Measurements from ENCODE around the gene GNL2.

GNL2 gene

DNA sequence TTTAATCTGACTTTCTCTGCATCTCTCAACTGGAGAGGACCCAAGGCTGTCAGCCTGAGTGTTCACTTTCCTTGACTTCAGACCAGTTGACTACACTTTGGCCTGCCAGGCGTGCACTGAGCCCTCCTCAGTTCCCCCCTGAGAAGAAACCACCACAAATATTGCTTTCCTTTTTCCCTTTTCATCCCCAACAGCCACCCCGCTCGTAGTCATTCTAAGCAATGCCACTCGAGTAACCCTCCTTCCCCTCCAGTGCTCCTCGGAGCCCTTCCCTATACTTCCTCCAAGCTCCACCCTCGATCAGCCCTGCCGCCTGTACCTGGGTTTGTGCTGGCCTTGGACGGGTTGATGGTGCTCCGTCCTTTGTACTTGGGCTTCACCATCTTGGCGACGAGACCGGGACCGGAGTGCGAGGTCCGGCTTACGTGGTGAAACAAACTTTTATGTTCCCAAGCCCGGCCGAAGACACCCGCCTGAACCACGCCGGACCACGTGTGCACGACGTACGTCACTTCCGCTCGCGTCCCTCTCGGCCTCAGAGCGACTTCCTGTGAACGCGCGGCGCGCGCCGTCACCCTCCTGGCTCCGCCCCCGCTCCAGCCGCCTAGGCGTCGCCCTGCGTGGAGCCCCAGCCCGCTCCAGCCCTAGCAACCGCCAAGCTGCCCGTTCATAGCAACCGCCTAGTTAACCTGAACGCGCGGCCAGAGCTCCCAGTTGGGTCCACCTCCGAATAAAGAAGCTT is at the start of gene GNL2:
TSS of gene GNL2 (minus strand) at position 498 of the 742 bp plus-strand sequence. CDS start at position 383, 115 bp downstream.
- DNase-seq (ENCODE audit: low read depth in 2 of 3, low spot score in 2 of 3) = peak; percentile 90 to 94 (median 90)

DNA sequence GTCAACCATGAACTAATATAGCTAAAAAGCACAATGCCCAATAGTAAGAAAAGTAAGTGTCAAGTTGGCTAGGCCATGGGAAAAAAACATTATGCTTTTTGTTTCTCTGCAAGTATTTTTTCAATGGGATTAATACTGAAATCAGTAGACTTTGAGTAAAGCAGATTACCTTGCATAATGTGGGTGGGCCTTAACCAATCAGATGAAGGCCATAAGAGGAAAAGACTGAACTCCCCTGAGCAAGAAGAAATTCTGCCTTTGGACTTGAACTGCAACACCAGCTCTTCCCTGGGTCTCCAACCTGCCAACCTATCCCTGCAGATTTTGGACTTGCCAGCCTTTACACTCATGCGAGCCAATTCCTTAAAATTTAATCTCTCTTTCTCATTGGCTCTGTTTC is 45.3 kb upstream of the GNL2 start:
- no peak for DNase-seq (ENCODE audit: low read depth in 2 of 3, low spot score in 2 of 3)

DNA sequence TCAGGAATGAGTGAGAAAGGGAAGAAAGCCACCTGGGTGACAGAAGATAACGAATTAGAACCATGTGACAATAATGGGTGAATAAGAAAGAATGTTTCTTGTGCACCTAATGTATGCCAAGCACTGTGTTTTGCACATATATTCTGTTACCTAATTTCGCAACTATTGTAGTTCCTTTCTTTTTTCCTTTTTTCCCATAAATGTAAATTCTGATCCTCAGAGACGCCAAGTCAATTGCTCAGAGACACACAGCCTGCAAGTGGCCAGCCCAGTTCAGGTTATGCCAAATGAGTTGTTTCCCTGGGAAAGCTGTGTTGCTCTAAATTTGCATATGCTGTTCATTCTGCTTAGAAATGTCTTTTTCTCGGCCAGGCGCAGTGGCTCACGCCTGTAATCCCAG is 40.7 kb upstream of the GNL2 start:
- no peak for DNase-seq (ENCODE audit: low read depth in 2 of 3, low spot score in 2 of 3)

DNA sequence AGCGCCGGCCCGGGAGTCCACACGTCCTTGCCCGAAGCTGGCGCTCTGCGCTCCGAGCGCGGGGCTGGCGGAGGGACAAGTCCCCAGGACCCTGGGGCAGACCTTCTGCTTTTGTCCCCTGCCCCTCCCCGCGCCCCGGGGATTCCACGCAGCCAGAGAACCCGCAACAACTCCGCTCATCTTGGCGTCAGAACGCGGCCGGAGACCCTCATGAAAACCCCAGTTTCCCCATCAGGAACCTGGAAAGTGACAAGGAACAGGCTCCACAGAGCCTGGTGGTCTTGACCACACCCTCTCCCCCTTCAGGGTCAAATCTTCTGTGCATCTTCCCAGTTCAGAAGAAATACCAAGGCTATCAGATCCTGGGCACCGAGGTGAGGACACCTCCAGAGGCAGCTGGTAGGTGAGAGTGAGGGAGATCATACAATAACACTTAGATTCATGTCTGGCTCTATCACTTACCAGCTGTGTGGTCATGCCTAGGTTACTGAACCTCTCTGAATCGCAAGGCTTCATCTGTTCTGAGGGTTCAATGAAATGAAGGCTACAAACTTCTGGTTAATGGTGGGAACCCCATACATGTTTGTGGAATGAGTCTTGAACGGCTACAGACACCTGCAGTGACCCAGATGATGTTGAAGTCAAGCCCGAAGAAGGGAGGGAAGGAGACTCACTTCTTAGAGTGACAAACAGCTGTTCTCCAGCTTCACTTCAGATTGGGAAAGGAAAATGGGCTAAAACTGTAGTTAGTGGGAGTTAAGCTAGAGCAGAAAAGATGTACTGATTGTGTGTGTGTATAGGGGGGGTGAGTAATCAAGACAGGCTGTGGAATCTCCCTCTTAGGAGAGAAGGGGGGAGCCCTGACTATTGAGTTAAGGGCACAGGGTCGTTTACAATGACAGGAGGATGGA is 39.5 kb upstream of the GNL2 start:
- no peak for DNase-seq (ENCODE audit: low read depth in 2 of 3, low spot score in 2 of 3)

DNA sequence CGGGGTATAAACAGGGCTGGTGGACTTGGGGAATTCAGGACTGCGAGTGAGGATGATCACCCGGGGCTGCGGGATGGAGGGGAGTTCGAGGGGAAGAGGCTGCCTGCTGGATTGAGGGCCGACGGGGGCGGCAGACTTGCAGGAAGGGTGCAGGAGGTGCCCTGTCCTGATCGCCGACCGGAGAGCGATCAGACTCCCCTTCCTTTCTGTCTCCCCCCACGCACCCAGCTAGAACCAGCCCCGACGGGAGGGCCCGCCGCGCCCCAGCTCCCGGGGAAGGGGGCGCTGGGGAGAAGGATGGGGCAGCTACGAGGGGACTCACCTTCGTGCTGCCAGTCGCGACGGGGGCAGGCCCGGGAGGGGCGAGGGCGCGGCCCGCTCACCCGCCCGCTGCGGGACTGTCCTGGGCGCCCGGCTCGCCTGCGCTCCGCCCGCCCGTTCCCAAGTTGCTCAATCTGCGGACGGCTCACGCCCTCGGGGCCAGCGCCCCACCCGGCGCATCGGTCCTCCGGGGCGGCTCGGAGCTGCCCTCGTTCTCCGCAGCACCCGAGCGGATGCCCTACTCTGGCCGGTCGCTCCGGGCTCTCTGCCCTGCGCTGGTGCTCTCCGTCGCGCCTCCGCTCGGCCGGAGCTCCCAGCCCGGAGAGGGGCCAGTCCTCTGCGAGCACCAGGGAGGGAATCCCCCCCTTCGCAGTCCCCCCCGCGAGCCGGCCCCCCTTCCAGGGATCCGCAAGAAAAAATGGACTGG is 38.7 kb upstream of the GNL2 start, which contains the start of gene RSPO1:
TSS of gene RSPO1 (minus strand) at position 649 of the 748 bp plus-strand sequence. CDS start 5,231 bp downstream, outside the sequence.
- DNase-seq (ENCODE audit: low read depth in 2 of 3, low spot score in 2 of 3) = no peak

DNA sequence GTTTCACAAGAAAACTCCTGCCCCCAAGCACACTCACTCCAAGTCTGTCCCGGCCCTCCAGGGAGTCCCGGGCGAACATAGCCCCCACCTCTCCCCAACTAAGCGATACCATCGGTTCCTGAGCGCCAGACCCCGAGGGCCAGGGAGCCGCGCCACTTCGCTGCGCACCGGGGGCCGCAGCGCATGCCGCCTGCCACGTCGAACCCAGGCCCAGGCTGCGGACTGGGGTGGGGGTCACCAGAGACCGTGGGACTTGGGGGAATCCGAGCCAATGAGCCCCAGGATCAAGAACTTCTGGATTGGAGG is 38.2 kb upstream of the GNL2 start:
- DNase-seq (ENCODE audit: low read depth in 2 of 3, low spot score in 2 of 3) = no peak

DNA sequence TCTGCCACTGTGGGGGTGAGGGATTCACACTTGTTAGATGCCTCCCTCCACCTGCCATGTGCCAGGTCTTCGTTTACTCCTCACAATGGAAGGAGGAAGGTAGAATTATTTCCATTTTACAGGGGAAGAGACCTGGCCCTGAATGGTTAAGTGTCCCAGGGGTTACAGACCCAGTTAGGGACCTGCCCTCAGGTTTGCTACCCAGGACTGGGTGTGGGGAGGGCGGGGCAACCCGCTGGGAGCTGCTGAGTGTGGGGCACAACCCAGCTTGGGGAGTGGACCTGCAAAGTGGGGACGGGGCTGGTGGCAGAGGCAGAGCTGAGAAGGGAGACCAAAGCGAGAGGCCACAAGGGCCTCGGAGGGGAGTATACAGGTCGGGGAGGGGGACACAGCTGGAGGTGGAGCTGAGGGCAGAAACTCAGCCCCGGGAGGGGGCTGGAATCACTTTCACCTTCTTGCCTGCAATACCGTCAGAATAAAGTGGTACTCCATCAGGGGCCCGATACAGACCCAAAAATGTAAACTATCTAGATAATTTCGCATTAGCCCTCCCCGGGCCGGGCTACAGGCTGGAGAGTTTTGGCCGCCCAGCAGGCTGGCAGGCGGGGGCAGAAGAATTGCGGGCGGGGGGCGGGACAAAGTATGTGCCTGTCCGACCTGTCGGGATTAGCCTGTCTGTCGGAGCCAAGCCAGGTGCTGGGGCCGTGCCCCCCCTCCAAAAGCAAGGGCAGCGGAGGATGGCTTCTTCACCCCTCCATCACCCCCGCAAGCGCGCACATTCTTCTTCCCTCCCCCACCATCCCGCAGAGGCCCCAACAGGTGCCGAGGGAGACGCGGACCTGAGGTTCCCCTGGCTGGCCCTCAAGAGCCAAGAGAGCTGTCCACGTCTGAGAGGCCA is 37.6 kb upstream of the GNL2 start:
- no peak for DNase-seq (ENCODE audit: low read depth in 2 of 3, low spot score in 2 of 3)

DNA sequence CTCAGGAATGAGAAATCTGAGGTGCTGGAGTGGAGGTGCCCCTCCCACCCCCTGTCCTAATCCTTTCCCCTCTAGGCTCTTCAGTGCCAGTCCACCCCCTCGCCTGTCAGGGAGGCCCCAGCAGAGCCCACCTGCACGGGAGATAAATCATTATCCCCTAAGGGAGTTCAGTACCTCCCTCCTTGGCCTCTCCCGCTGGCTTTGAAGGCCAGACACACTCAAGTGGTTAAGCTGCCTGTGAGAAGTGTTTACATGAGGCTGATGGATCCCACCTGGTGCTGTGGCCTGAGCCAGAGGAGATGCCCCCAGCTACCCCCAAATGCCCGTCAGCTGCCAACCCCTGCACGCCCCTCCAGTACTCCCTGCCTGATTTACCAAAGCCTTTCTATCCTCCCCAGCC is 35.3 kb upstream of the GNL2 start:
- DNase-seq (ENCODE audit: low read depth in 2 of 3, low spot score in 2 of 3) = no peak

DNA sequence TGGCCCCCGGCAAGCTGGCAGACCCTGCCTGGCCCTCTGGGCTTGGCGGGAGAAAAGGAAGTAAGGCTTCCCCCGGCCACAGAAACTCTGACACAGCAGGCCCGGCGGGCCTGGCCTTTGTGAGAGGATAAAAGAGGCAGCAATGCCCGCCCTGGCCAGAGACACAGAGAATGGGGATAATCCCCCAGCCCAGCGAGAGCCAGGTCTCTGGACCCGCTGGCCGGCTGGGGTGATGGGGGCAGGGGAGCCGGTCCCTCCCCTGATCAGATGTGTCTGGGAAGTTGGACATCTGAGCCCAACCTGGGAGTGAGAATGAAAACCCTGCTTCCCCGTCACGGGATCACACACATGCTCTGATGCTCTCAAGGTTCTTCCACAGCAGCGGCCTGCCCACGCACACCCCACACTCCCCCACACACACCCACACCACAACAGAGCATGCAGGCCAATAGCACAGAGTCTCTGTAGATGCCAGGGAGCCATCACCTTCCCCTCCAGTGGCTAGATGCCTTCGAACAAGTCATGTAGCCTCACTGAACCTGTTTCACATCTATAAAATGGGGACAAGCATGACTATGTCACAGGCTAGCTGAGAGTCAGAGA is 34.8 kb upstream of the GNL2 start:
- DNase-seq (ENCODE audit: low read depth in 2 of 3, low spot score in 2 of 3) = no peak

DNA sequence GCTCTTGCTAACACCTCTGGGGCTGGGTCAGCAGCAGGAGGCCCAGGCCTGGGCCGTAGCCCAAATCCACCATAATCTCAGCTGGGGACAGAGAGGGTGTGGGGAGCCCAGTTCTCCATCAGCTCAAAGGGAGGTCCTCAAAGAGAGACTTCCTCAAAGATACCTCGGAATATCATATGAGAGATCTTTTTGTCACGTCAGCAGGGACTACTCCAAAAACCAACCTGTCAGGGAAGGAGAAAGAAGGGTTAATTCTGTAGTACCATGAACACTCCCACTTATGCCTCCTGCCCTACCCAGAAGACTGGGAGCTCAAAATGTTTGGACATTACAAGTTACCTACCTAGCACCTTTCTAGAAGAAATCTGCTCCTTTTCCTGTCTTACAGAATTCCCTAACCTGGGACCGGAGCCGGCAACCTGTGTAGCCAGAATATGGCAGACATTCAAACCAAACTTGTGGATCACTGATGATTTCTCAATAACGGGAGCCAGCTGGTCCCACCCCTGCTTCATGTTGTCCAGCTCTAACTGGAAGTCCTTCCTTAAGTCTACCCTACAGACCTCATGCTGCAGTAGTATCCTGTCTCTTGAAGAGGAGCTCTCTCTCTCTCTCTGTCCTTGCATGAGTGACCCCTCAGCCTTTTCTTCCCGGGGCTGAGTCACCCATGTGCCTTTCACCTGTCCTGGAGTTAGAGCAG is 34.1 kb upstream of the GNL2 start:
- no peak for DNase-seq (ENCODE audit: low read depth in 2 of 3, low spot score in 2 of 3)

DNA sequence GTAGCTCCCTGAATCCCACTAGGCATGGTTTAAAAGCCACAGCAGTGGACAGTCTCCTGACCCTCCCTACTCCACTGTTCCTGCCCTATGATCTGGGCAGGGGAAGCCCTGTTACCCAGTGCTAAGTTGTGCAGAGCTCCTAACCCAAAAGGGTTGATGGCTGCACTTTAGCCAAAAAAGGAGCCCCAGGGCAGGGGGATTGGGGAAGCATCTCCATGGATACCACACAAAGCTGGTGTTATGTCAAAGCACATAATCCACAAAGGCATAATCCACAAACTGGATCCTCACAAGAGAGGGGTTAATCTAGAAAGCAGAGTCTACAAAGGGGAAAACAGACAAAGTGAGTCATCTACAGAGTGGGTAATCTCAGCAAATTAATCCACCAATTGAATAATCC is 33.3 kb upstream of the GNL2 start:
- DNase-seq (ENCODE audit: low read depth in 2 of 3, low spot score in 2 of 3) = no peak

DNA sequence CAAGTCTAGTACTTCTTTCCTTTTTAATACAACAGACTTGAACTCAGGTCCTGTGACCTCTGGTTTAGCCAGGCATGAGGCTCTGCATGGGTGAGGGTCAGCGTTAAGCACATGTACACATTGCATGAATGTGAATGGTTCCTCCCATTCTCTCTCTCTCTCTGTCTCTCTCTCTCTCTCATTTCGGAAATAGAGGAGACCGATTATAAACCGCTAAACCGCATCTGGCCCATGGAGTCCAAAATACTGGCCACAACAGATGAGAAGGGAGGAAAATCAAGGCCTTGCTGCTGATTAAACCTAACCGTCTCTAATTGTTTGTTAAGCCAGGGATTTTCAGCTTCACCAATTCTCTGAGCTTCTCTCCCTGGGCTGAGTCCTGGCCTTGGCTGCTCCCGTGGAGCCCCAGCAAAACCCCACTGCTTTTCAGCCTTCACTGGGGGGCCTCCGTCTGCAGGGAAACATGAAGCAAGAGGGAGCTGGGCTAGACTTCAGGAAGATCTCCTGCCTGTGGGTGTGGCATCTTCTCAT is 32.4 kb upstream of the GNL2 start:
- no peak for DNase-seq (ENCODE audit: low read depth in 2 of 3, low spot score in 2 of 3)

DNA sequence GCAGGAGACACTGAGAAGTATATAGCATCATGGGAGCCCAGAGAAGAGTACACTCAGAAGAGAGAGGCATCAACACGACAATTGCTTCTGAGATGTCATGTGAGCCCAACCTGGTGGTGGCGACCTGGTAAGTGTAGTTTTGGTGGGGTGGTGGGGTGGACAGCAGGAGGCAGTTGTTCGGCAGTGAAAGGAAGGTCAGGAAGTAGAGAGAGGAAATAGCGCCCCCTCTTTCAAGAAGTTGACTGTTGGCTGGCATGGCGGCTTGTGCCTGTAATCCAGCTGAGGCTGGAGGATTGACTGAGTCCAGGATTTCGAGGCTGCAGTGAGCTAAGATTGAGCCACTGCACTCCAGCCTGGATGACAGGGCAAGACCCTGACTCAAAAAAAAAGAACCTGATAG is 26.4 kb upstream of the GNL2 start:
- no peak for DNase-seq (ENCODE audit: low read depth in 2 of 3, low spot score in 2 of 3)

DNA sequence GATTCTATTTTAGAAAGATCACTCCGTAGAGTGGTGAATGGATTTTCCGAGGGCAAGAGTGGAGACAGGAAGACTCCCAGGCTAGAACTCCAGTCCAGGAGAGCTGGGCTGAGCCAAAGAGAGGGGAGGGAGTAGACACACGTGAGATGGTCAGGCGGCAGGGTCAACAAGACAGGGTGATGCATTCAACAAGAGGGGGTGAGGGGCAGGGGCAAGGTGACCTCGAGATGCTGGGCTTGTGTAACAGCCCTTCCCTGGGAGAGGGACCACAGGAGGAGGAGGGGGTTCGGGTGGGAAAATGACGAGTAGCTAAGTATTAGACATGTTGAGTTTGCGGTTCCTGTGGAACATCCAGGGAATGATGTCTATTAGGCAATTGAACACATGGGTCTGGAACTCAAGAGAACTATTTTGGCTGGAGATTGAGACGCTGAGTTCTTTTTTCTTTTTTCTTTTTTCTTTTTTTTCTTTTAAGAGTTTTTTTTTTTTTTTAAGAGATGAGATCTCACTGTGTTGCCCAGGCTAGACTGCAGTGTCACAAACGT is 25.7 kb upstream of the GNL2 start:
- no peak for DNase-seq (ENCODE audit: low read depth in 2 of 3, low spot score in 2 of 3)

DNA sequence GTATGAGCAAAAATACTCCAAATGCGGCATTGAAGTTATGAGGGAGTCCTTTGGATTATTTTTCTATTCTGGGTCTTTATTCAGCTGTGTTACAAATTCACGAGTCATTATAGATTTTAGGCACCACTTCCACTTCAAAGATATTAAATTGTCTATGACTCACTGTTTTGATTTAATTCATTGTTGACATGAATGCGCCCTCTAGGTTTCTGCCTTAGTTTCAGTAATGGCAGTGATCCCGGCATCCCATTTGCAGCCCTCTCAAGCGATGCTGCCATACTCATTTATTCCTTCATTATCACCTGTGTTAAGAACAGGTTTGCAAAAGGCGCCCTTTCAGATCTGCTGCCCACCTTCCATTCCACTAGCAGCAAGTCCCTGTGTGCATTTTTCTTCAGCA is 25.0 kb upstream of the GNL2 start:
- DNase-seq (ENCODE audit: low read depth in 2 of 3, low spot score in 2 of 3) = no peak

DNA sequence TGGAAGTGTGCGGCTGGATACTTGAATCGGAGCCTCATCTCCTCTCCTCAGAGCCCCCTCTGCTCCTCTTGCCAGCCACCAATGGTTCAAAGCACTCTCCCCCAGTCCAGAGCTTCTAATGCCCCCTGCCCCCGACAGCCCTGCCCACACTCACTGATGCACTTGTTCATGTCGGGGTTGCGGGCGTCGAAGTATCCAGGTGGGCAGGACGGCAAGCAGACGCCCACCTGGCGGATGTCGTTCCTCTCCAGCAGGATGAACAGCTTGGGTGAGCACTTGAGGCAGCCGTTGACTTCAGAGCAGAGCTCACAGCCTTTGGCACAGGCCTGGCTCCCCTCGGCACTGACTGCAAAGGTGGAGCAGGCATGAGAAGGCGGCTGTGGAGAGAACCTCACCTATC is 20.6 kb upstream of the GNL2 start:
- DNase-seq (ENCODE audit: low read depth in 2 of 3, low spot score in 2 of 3) = no peak

DNA sequence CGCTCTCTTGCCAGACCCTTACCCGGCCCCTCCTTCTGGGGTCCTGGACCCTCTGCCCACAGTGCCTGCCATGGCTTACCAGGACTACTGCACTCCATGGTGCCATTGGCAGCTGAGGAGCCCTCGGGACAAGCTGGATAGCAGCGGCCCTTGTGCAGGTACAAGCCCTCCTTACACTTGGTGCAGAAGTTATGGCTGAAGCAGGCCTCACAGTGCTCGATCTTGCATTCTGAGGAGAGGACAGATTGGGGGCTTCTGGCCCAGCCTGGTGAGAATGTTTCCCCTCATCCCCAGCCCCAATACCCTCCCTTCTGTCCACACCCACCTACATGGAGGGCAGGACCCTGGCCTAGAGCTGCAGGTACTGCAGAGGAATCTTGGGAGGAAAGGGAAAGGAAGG is 18.4 kb upstream of the GNL2 start:
- DNase-seq (ENCODE audit: low read depth in 2 of 3, low spot score in 2 of 3) = no peak

DNA sequence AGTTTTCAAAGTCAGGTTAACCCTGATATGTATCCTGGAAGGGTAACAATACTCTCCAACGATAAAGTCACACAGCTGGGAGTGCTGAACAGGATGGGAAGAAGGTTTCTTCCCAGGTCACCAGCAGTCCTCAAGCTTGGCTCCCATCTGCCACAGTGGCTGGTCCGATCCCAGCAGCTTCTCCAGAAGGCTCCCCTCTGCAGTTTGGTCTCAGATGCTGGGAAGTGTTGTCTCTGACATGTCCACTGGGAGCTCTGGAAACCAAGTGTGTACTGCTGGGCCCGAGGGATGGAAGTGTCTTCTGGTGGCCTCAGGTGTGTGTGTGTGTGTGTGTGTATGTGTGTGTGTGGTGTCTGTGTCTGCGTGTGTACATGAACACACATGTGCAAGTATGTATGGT is 16.4 kb upstream of the GNL2 start:
- no peak for DNase-seq (ENCODE audit: low read depth in 2 of 3, low spot score in 2 of 3)

DNA sequence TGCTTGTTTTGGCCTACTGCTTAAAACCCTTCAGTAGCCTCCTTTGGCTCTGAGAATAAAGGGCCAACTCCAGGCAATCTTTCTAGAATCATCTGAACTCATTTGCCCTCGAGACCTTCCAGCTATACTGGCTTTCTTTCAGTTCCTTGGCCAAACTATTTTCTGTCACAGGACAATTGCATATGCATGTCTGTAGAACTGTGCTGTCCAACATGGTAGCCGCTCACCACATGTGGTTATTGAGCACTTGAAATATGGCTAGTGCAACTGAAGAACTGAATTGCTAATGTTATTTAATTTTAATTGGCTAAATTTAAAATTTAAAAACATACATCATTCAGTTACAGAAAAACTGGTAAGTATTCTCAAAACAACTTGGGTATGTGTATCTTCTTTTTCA is 14.3 kb upstream of the GNL2 start:
- DNase-seq (ENCODE audit: low read depth in 2 of 3, low spot score in 2 of 3) = no peak
